K562 (cell line): Measurements from ENCODE around the gene CCR2. TPM values are rescaled to one million over a fixed set of nuclear protein-coding genes. Genes with fewer than 3 reads are reported as not detected.

Experiments
- BMI1 ChIP-seq: fragments of 150-350 bp; IDR thresholded peaks from 2 replicates; pipeline ENCODE4 v1.6.1; 2014; ENCODE audit warnings: low read length
- E2F8 ChIP-seq: fragments of 450-650 bp; IDR thresholded peaks from 2 replicates; pipeline ENCODE4 v1.7.1; 2018; ENCODE audit warnings: mild to moderate bottlenecking, low read depth; ENCODE audit not compliant: partially characterized antibody
- RB1 ChIP-seq: fragments of 450-650 bp; IDR thresholded peaks from 2 replicates; pipeline ENCODE4 v1.6.1; 2017; ENCODE audit warnings: low read depth, mild to moderate bottlenecking
- ZNF408 ChIP-seq: fragments of 250-450 bp; sonication (Bioruptor Pico); IDR thresholded peaks from 2 replicates; pipeline ENCODE4 v1.4.0; 2020; ENCODE audit warnings: low read depth, mild to moderate bottlenecking, moderate library complexity
- ZNF609 ChIP-seq: sonication (generic); formaldehyde crosslinking; IDR thresholded peaks from 2 replicates; pipeline ENCODE4 v1.8.1; 2023; ENCODE audit warnings: missing genetic modification reagents, mild to moderate bottlenecking, borderline replicate concordance
- polyA plus RNA-seq, 8 experiments: library from polyadenylated mRNA; depleted of rRNA in 4 of 8; stranded (reverse) in 5 of 8; unstranded in 3 of 8; fragments of >200 nt; fragmentation: Nextera tagmentation in 2 of 8; fragmentation: Illumina TruSeq in 1 of 8; extraction: Ambion mirVana in 2 of 8; extraction: Trizol in 1 of 8; gene quantifications; 2 replicates each; pipeline versions ENCODE4 v1.2.1 to v1.2.3, GENCODE V29; 2011 to 2014; ENCODE audit warnings: inconsistent platforms in 1 of 8, missing spikeins in 1 of 8
- total RNA-seq, 7 experiments: library from RNA; depleted of rRNA in 6 of 7; stranded (reverse); fragments of >200 nt in 6 of 7; fragmentation: Illumina TruSeq in 2 of 7; extraction: Trizol in 2 of 7; gene quantifications; 2 replicates each; pipeline versions ENCODE4 v1.2.1 to v1.2.3, GENCODE V29; 2011 to 2021; ENCODE audit warnings: low replicate concordance in 1 of 7

CCR2 gene
- total and polyA plus RNA-seq, 9 of the 15 experiments (the other 6 are each of a cell fraction or from before 2014, with no cell fraction given), result not detected

DNA sequence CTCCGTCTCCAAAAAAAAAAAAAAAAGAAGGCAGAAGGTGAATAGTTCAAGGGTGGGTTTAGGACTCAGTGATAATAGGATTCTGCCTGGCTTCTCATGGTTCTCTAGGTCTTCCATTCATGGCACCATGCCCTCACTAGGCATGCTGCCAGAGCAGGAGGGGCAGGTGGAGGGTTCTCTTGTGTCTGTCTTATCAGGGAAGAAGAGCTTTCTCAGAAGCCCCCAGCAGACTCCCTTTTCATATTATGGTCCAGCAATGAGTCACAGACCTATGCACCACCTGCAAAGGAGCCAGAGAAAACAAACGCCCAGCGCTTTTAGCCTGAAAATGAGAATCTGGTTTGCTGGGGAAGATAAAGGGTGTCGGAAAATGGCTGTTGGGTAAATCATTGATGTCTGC lies 3.0 kb downstream of the CCR2 start (continued):
- no peak for TF ChIP-seq E2F8
- TF ChIP-seq ZNF408, result no peak
- no peak for TF ChIP-seq ZNF609
- TF ChIP-seq RB1, result no peak
- TF ChIP-seq BMI1, result no peak
